BLaER1 treated with 17β-estradiol and CSF1 and Interleukin-3, amounts not matched to agents 10 nM and 100 nM (cell line): Measurements from ENCODE around the gene ABLIM3.

Source experiments
- H3K27ac ChIP-seq, 11 experiments: shearing (Covaris generic); formaldehyde crosslinking; 2 replicates each; pipeline ENCODE4 v1.8.1; 2022
- H3K27me3 ChIP-seq, 11 experiments: shearing (Covaris generic); formaldehyde crosslinking; 2 replicates each; pipeline ENCODE4 v1.8.1; 2022
- H3K36me3 ChIP-seq, 11 experiments: shearing (Covaris generic); formaldehyde crosslinking; 2 replicates each; pipeline ENCODE4 v1.8.1; 2022
- H3K4me1 ChIP-seq, 10 experiments: shearing (Covaris generic); formaldehyde crosslinking; 2 replicates each; pipeline ENCODE4 v1.8.1; 2022
- H3K4me2 ChIP-seq, 11 experiments: shearing (Covaris generic); formaldehyde crosslinking; 2 replicates each; pipeline ENCODE4 v1.8.1; 2022
- H3K4me3 ChIP-seq, 10 experiments: shearing (Covaris generic); formaldehyde crosslinking; 2 replicates each; pipeline ENCODE4 v1.8.1; 2022
- H3K9ac ChIP-seq, 11 experiments: shearing (Covaris generic); formaldehyde crosslinking; 2 replicates each; pipeline ENCODE4 v1.8.1; 2022
- H3K9me3 ChIP-seq, 11 experiments: shearing (Covaris generic); formaldehyde crosslinking; replicated peaks in 1 of 11; 2 replicates each; pipeline ENCODE4 v1.8.1; 2022
- H4K20me1 ChIP-seq, 11 experiments: shearing (Covaris generic); formaldehyde crosslinking; 2 replicates each; pipeline ENCODE4 v1.8.1; 2022
- Cebpa-rat ChIP-seq, 11 experiments: shearing (Covaris generic); IDR thresholded peaks; 2 replicates each; pipeline ENCODE4 v1.8.1; 2022

The ABLIM3 gene

DNA sequence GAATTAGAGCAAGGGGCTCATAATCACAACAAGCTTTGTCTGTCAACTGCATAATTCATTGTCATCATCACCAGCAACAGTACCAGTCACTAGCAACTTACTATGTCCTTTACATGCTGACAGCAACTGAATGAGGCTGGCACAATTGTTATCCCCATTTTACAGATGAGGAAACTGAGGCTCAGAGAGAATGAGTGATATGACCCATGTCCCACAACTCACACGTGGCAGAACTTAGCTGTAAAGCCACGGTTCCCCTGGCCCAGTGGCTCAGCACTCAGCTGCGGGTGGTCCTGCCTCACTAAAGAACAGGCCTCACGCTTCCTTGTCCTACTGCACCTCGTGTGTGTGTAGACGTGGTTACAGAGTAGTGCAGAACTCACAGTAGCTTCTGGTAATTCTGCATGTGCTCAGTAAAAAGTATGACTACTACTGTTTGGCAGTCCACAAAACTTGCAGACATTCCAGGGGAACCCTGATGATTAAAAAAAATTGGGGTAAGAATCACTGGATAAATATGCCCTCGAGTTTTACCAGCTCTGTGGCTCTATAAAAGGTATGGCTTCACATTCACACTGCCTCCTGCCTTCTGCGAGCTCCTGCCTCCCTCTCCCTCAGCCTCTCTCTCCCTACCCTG lies 160.6 kb downstream of the ABLIM3 start:
- Histone ChIP-seq H3K4me3 (no peak overlapping the region), H3K36me3 (peaks cover 0 to 4% (median 0%) of the 10 kb centered on the region in 11 experiments; a peak in 2 of 22 replicates), H3K9ac (peak overlapping the region in 8 of 11 experiments; percentile 20 to 53 (median 38); a peak in 10 of 22 replicates), H3K4me2 (peak overlapping the region; percentile 68 to 91 (median 85)), H3K27ac (peak overlapping the region; percentile 18 to 70 (median 48); a peak in 19 of 22 replicates), H3K4me1 (peaks cover 46 to 83% (median 72%) of the 10 kb centered on the region in 10 experiments), H3K27me3 (no peaks in the 10 kb centered on the region), H3K9me3 (no peaks in the 10 kb centered on the region), H4K20me1 (no peaks in the 10 kb centered on the region)
- no peak for TF ChIP-seq Cebpa-rat (IDR thresholded peaks at IDR 0.05)

DNA sequence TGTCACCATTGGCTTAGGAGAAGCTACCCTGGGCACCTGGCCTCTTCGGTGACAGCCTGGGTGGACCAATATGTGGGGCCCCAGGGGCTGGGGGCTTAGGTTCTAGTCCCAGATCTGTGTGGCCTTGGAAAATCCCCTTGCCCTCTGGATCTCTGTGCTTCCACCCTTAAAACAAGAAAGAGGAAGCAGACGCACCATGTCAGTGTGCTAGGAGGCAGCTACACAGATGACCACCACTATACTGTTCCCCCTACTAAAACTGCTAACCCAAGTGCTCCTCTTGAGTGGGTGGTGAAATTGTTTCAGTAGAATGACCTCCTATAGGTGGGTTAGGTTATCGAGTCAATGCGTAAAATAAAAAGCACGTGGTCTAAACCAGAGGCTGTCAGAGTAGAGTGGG lies 161.3 kb downstream of the ABLIM3 start:
- peak overlapping the region; percentile 68 to 91 (median 85) for H3K4me2 ChIP-seq

DNA sequence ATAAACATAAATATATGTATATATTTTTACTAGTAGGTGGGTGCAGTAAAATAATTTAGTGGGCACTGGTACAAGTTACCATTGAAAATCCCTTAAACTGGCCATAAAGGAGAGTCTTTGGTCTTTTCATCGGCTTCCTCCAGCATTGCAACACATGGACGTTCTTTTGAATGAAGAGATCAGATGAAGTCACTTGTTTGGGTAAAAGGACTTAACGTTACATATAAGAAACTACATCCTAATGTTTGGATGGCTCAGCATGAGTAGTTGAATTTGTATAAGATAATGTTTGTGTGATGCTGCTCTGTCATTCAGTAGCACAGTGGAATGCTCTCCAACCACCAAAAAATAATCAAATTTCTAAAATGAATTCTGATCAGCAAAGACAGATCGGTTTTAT lies 161.9 kb downstream of the ABLIM3 start:
- Histone ChIP-seq H3K36me3 (peaks cover 0 to 5% (median 0%) of the 10 kb centered on the region in 11 experiments; a peak in 2 of 22 replicates), H3K4me3 (no peak overlapping the region), H3K27me3 (no peaks in the 10 kb centered on the region), H3K27ac (no peak overlapping the region), H3K4me2 (peak overlapping the region in 1 of 11 experiments; percentile 91; a peak in 1 of 22 replicates), H4K20me1 (no peaks in the 10 kb centered on the region), H3K9ac (no peak overlapping the region), H3K4me1 (peaks cover 36 to 69% (median 59%) of the 10 kb centered on the region in 10 experiments), H3K9me3 (no peaks in the 10 kb centered on the region)
- TF ChIP-seq Cebpa-rat (IDR thresholded peaks at IDR 0.05): no peak

More for the DNA sequence above, 161.3 kb downstream of the ABLIM3 start:
- no peaks in the 10 kb centered on the region for H3K27me3 ChIP-seq
- no peaks in the 10 kb centered on the region for H3K9me3 ChIP-seq
- no peak for TF ChIP-seq Cebpa-rat (IDR thresholded peaks at IDR 0.05)
- H4K20me1 ChIP-seq: no peaks in the 10 kb centered on the region
- peaks cover 0 to 5% (median 0%) of the 10 kb centered on the region in 11 experiments; a peak in 2 of 22 replicates for H3K36me3 ChIP-seq
- no peak overlapping the region for H3K4me3 ChIP-seq
- peak overlapping the region in 7 of 11 experiments; percentile 22 to 53 (median 42); a peak in 10 of 22 replicates for H3K9ac ChIP-seq
- H3K27ac ChIP-seq: peak overlapping the region; percentile 18 to 70 (median 48); a peak in 19 of 22 replicates
- H3K4me1 ChIP-seq: peaks cover 39 to 75% (median 65%) of the 10 kb centered on the region in 10 experiments

DNA sequence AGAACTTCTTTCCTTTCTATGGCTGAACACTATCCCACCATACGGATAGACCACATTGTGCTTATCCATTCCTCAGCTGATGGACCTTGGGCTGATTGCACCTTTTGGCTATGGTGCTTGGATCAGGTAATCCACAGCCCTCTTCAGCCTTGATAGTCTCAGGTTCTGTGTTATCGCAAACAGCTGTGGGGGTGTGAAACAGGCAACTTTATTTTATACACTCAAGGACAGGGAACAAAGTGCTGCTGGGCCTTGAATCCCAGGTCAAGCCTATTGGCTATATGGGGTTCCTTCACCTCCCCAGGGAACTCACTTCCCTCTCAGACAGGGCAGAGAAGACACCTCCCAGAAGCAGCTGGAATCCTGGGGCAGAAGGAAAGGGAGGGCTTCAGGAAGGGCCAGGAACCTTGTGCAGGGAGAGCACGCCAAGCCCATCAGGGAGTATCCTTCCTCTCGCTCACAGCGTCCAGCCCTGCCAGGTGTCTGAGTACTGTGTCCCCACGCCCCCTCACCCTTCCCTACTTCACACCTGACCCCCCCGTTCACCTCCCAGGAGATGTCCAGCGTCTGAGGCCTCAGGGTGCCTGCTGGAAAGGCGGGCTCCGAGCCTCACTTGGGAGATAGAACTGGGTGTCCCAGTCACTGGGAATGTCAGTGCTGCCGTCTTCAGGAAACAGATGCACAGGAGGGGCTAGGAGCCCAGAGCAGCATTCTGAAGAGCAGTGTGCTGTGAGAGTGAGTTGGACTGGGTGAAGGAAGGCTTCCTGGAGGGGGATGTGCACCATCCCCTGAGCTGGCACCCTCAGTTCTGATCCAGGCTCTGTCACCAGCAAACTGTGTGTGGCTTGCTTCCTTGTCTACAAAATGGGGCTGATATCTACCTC lies 163.1 kb downstream of the ABLIM3 start:
- Histone ChIP-seq H3K4me1 (peaks cover 27 to 60% (median 51%) of the 10 kb centered on the region in 10 experiments), H3K36me3 (peaks cover 0 to 5% (median 0%) of the 10 kb centered on the region in 11 experiments; a peak in 2 of 22 replicates), H4K20me1 (no peaks in the 10 kb centered on the region), H3K9me3 (no peaks in the 10 kb centered on the region), H3K4me3 (no peak overlapping the region), H3K9ac (peak overlapping the region in 1 of 11 experiments; percentile 25; a peak in 3 of 22 replicates), H3K4me2 (peak overlapping the region; percentile 1 to 63 (median 52); a peak in 18 of 22 replicates), H3K27ac (no peak overlapping the region), H3K27me3 (no peaks in the 10 kb centered on the region)
- no peak for TF ChIP-seq Cebpa-rat (IDR thresholded peaks at IDR 0.05)

DNA sequence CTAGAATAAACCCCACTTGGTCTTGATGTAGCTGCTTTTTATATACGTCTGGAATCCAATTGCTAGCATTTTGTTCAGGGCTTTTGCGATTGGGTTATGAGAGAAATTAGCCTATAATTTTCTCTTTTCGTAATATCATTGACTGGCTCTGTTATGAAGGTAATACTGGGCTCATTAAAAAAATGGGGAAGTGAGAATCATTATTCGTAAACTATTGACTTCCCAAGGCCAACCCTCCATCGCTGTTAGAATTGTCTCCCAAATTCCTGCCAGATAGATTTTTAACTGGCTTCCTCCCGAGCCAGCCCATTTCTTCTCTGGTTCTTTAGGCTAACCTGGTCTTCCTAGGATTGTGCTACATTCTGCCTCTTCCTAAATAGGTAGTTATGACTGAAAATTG lies 168.1 kb downstream of the ABLIM3 start:
- no peak overlapping the region for H3K9ac ChIP-seq
- no peak for TF ChIP-seq Cebpa-rat (IDR thresholded peaks at IDR 0.05)
- H3K36me3 ChIP-seq: peaks cover 0 to 13% (median 0%) of the 10 kb centered on the region in 11 experiments; a peak in 3 of 22 replicates
- no peak overlapping the region for H3K4me3 ChIP-seq
- peak overlapping the region; percentile 35 to 81 (median 63); a peak in 21 of 22 replicates for H3K4me2 ChIP-seq
- H3K9me3 ChIP-seq: no peaks in the 10 kb centered on the region
- H3K4me1 ChIP-seq: peaks cover 15 to 64% (median 44%) of the 10 kb centered on the region in 10 experiments
- H3K27ac ChIP-seq: peak overlapping the region in 1 of 11 experiments; percentile 36; a peak in 1 of 22 replicates
- H3K27me3 ChIP-seq: no peaks in the 10 kb centered on the region
- H4K20me1 ChIP-seq: no peaks in the 10 kb centered on the region
